Mesenchymal stem cell (in vitro differentiated cells and primary cell): ENCODE results near the gene EPB41.
A peak's percentile ranks its signal among the peaks of the same experiment; 100 is the strongest.

ENCODE experiments used
- DNase-seq: peaks from one replicate; pipeline ENCODE4 v3.0.0-alpha.2; 2013
- H2AFZ ChIP-seq: one replicate; pipeline ENCODE4 v1.6.1; 2013; ENCODE audit warnings: low read depth, mild to moderate bottlenecking, control low read depth, inconsistent platforms, low read length, moderate library complexity
- H2AK5ac ChIP-seq: 2 replicates; pipeline ENCODE4 v1.6.1; 2013; ENCODE audit warnings: low read length, moderate library complexity, mild to moderate bottlenecking, inconsistent platforms; ENCODE audit not compliant: severe bottlenecking
- H2BK120ac ChIP-seq: one replicate; pipeline ENCODE4 v1.6.1; 2013; ENCODE audit warnings: low read depth, mild to moderate bottlenecking, inconsistent platforms, low read length, moderate library complexity
- H2BK12ac ChIP-seq, 2 experiments: one replicate each; pipeline ENCODE4 v1.6.1; 2013; ENCODE audit warnings: inconsistent platforms in 2 of 2, low read length in 2 of 2, mild to moderate bottlenecking in 2 of 2, moderate library complexity in 2 of 2, control low read depth in 1 of 2
- H2BK15ac ChIP-seq: one replicate; pipeline ENCODE4 v1.6.1; 2013; ENCODE audit warnings: mild to moderate bottlenecking, low read depth, inconsistent platforms; ENCODE audit not compliant: poor library complexity, severe bottlenecking
- H2BK5ac ChIP-seq: 2 replicates; pipeline ENCODE4 v1.6.1; 2013; ENCODE audit warnings: low read depth, mild to moderate bottlenecking, low read length, control low read depth, inconsistent platforms; ENCODE audit not compliant: poor library complexity, severe bottlenecking
- H3K14ac ChIP-seq, 2 experiments: one replicate each; pipeline ENCODE4 v1.6.1; 2013; ENCODE audit warnings: inconsistent platforms in 2 of 2, low read length in 2 of 2, control low read depth in 1 of 2, mild to moderate bottlenecking in 1 of 2, moderate library complexity in 1 of 2
- H3K18ac ChIP-seq, 2 experiments: one replicate each; pipeline ENCODE4 v1.6.1; 2013; ENCODE audit warnings: inconsistent platforms in 2 of 2, low read length in 2 of 2, control low read depth in 1 of 2, low read depth in 1 of 2, mild to moderate bottlenecking in 1 of 2
- H3K23ac ChIP-seq, 2 experiments: one replicate each; pipeline ENCODE4 v1.6.1; 2013; ENCODE audit warnings: inconsistent platforms in 2 of 2, low read length in 2 of 2, mild to moderate bottlenecking in 2 of 2, moderate library complexity in 2 of 2, control low read depth in 1 of 2
- H3K27ac ChIP-seq: 2 replicates; pipeline ENCODE4 v1.5.1; 2013; ENCODE audit warnings: mild to moderate bottlenecking, moderate library complexity, low read length, control low read depth, inconsistent platforms; ENCODE audit not compliant: poor library complexity, severe bottlenecking
- H3K27me3 ChIP-seq, 2 experiments: 2 replicates each; pipeline versions ENCODE4 v1.6.1 to v1.7.0; 2013; ENCODE audit warnings: low read length in 2 of 2, mild to moderate bottlenecking in 2 of 2, moderate library complexity in 2 of 2, control low read depth in 1 of 2, inconsistent platforms in 1 of 2; ENCODE audit not compliant: control insufficient read depth in 1 of 2, insufficient read depth in 1 of 2
- H3K36me3 ChIP-seq, 2 experiments: 2 replicates each; pipeline versions ENCODE4 v1.6.1 to v1.7.0; 2013; ENCODE audit warnings: low read length in 2 of 2, control low read depth in 1 of 2, inconsistent platforms in 1 of 2, low read depth in 1 of 2, mild to moderate bottlenecking in 1 of 2; ENCODE audit not compliant: insufficient read depth in 2 of 2, control insufficient read depth in 1 of 2
- H3K4ac ChIP-seq, 2 experiments: one replicate each; pipeline ENCODE4 v1.6.1; 2013; ENCODE audit warnings: inconsistent platforms in 2 of 2, low read length in 2 of 2, mild to moderate bottlenecking in 2 of 2, moderate library complexity in 2 of 2, control low read depth in 1 of 2, low read depth in 1 of 2
- H3K4me1 ChIP-seq: 2 replicates; pipeline ENCODE4 v1.6.1; 2013; ENCODE audit warnings: low read depth, low read length, control low read depth; ENCODE audit not compliant: control insufficient read depth, insufficient read depth
- H3K4me2 ChIP-seq: 2 replicates; pipeline ENCODE4 v1.6.1; 2013; ENCODE audit warnings: low read length, mild to moderate bottlenecking, inconsistent platforms; ENCODE audit not compliant: poor library complexity, severe bottlenecking
- H3K4me3 ChIP-seq, 2 experiments: 2 replicates each; pipeline versions ENCODE4 v1.5.1 to v1.7.0; 2013; ENCODE audit warnings: low read length in 2 of 2, mild to moderate bottlenecking in 2 of 2, control low read depth in 1 of 2, low read depth in 1 of 2; ENCODE audit not compliant: insufficient read depth in 1 of 2
- H3K79me1 ChIP-seq: replicated peaks from 2 replicates; pipeline ENCODE4 v1.6.1; 2013; ENCODE audit warnings: mild to moderate bottlenecking, control low read depth, low read length, inconsistent platforms; ENCODE audit not compliant: poor library complexity, severe bottlenecking
- H3K9ac ChIP-seq: 2 replicates; pipeline ENCODE4 v1.7.0; 2013; ENCODE audit warnings: mild to moderate bottlenecking, low read length, moderate library complexity
- H3K9me3 ChIP-seq: 2 replicates; pipeline ENCODE4 v1.7.0; 2013; ENCODE audit warnings: mild to moderate bottlenecking, low read length; ENCODE audit not compliant: control insufficient read depth
- H4K8ac ChIP-seq: one replicate; pipeline ENCODE4 v1.6.1; 2013; ENCODE audit warnings: inconsistent platforms, mild to moderate bottlenecking, low read length, moderate library complexity
- H4K91ac ChIP-seq: one replicate; pipeline ENCODE4 v1.6.1; 2013; ENCODE audit warnings: mild to moderate bottlenecking, low read length, inconsistent platforms
- WGBS: methylation state at CpG from one replicate; pipeline ENCODE4 v1.1.7; 2013; ENCODE audit warnings: mixed read lengths; 5-methylcytosine and 5-hydroxymethylcytosine counted together

EPB41 gene

GRCh38 chr1:29157269-29157601, 242.9 kb downstream of the EPB41 start:
- WGBS = 65% methylated on average over 3 of the region's 3 CpGs
- Histone ChIP-seq H3K4me2 (no peak overlapping the region), H3K4me1 (peaks cover 5% of the 10 kb centered on the region)

GRCh38 chr1:29159773-29160172, 245.4 kb downstream of the EPB41 start:
- Histone ChIP-seq H3K18ac (no peak overlapping the region), H4K91ac (no peak overlapping the region), H2BK5ac (no peak overlapping the region), H3K23ac (no peak overlapping the region), H3K4me1 (peaks cover 7% of the 10 kb centered on the region), H3K36me3 (peaks cover 35 to 89% of the 10 kb centered on the region in 2 experiments), H3K14ac (no peak overlapping the region), H3K79me1 (peaks cover 12% of the 10 kb centered on the region), H3K4me3 (no peak overlapping the region), H2BK15ac (no peak overlapping the region), H3K27me3 (no peaks in the 10 kb centered on the region), H3K4me2 (no peak overlapping the region), H3K4ac (no peak overlapping the region), H2BK12ac (no peak overlapping the region), H3K9ac (no peak overlapping the region), H3K9me3 (no peaks in the 10 kb centered on the region), H2AK5ac (no peak overlapping the region), H4K8ac (no peak overlapping the region), H2AFZ (no peak overlapping the region), H2BK120ac (no peak overlapping the region), H3K27ac (no peak overlapping the region)
- no peak for DNase-seq
- WGBS = 99% methylated on average over 3 of the region's 3 CpGs

More at GRCh38 chr1:29157269-29157601, 242.9 kb downstream of the EPB41 start:
- H3K4me3 ChIP-seq = no peak overlapping the region
- H4K91ac ChIP-seq = peak overlapping the region; percentile 50
- H3K18ac ChIP-seq = no peak overlapping the region
- peaks cover 57 to 92% of the 10 kb centered on the region in 2 experiments for H3K36me3 ChIP-seq
- no peak overlapping the region for H3K23ac ChIP-seq
- no peak overlapping the region for H4K8ac ChIP-seq
- H2BK15ac ChIP-seq = no peak overlapping the region
- H3K4ac ChIP-seq = no peak overlapping the region
- H2BK12ac ChIP-seq = no peak overlapping the region
- H2AK5ac ChIP-seq = no peak overlapping the region
- H3K79me1 ChIP-seq = peaks cover 24% of the 10 kb centered on the region
- H2AFZ ChIP-seq = no peak overlapping the region
- no peaks in the 10 kb centered on the region for H3K27me3 ChIP-seq
- no peak overlapping the region for H3K9ac ChIP-seq
- H2BK120ac ChIP-seq = no peak overlapping the region
- no peak for DNase-seq
- no peak overlapping the region for H2BK5ac ChIP-seq
- H3K27ac ChIP-seq = no peak overlapping the region
- H3K14ac ChIP-seq = no peak overlapping the region
- no peaks in the 10 kb centered on the region for H3K9me3 ChIP-seq

- Histone ChIP-seq H3K79me1 (peaks cover 8% of the 10 kb centered on the region), H3K4me3 (no peak overlapping the region), H3K27me3 (no peaks in the 10 kb centered on the region), H3K4me1 (peaks cover 8% of the 10 kb centered on the region), H4K91ac (no peak overlapping the region), H2BK15ac (no peak overlapping the region), H3K4me2 (no peak overlapping the region), H2BK12ac (no peak overlapping the region), H2AK5ac (no peak overlapping the region), H3K4ac (no peak overlapping the region), H3K9ac (no peak overlapping the region), H3K9me3 (no peaks in the 10 kb centered on the region), H3K18ac (no peak overlapping the region), H2BK5ac (no peak overlapping the region), H3K36me3 (peaks cover 29 to 89% of the 10 kb centered on the region in 2 experiments), H4K8ac (no peak overlapping the region), H3K14ac (no peak overlapping the region), H3K27ac (no peak overlapping the region), H2AFZ (no peak overlapping the region), H3K23ac (no peak overlapping the region), H2BK120ac (no peak overlapping the region)
- no peak for DNase-seq
- 90% methylated on average over 2 of the region's 4 CpGs for WGBS
Measured at GRCh38 chr1:29162025-29162424, 247.7 kb downstream of the EPB41 start.

GRCh38 chr1:29162476-29163138, 248.2 kb downstream of the EPB41 start:
- no peak overlapping the region for H2BK12ac ChIP-seq
- no peak overlapping the region for H2AFZ ChIP-seq
- no peak overlapping the region for H3K14ac ChIP-seq
- H3K18ac ChIP-seq = no peak overlapping the region
- H3K4me1 ChIP-seq = peaks cover 8% of the 10 kb centered on the region
- H2BK120ac ChIP-seq = no peak overlapping the region
- H3K27me3 ChIP-seq = no peaks in the 10 kb centered on the region
- no peak overlapping the region for H2BK5ac ChIP-seq
- H3K4me3 ChIP-seq = no peak overlapping the region
- 93% methylated on average over 8 of the region's 9 CpGs for WGBS
- no peak overlapping the region for H2AK5ac ChIP-seq
- no peak overlapping the region for H3K4ac ChIP-seq
- H4K91ac ChIP-seq = no peak overlapping the region
- H3K9me3 ChIP-seq = no peaks in the 10 kb centered on the region
- H3K27ac ChIP-seq = no peak overlapping the region
- no peak overlapping the region for H3K23ac ChIP-seq
- no peak overlapping the region for H2BK15ac ChIP-seq
- peaks cover 8% of the 10 kb centered on the region for H3K79me1 ChIP-seq
- peaks cover 26 to 89% of the 10 kb centered on the region in 2 experiments for H3K36me3 ChIP-seq
- no peak overlapping the region for H3K4me2 ChIP-seq
- DNase-seq = no peak
- peak overlapping the region; percentile 12 for H3K9ac ChIP-seq
- H4K8ac ChIP-seq = no peak overlapping the region
